ENCODE measurements around the gene PFDN4. TPM values are rescaled to one million over a fixed set of nuclear protein-coding genes. Genes with fewer than 3 reads are reported as not detected.

Gene PFDN4
- total RNA-seq, 1 donor from 2014 or later = 45.7 TPM

DNA sequence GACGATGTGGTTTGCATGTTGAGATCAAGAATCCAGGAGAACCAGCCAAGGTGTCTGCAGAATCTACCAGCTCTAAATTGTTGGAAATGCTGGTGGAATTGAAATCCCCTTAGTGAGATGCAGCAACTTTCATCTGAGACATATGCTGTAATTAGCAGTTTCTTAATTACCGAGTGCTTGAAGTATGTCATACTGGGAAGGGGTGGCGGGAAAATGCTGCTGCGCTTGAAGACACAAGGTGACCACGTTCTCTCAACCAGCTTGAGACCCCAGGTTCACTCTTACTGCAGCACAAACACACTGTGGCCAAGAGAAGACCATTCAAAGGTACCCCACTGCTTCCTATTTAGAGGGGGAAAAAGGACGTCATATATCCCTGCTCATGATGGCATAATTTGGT, 59.0 kb downstream of the PFDN4 start:
- Histone ChIP-seq H3K4me1 (no peaks in the 10 kb centered on the region), H3K36me3 (no peaks in the 10 kb centered on the region), H3K4me3 (no peak overlapping the region), H3K27ac (no peak overlapping the region), H3K27me3 (no peaks in the 10 kb centered on the region), H3K9me3 (no peaks in the 10 kb centered on the region)
- intact Hi-C loops (cut with DNase I) = no loop called here
- no peak for TF ChIP-seq POLR2AphosphoS5 (IDR thresholded peaks at IDR 0.05; ENCODE audit: insufficient read depth in 1 of 2, low read depth in 1 of 2)
- TF ChIP-seq POLR2A (IDR thresholded peaks at IDR 0.05) = no peak
- no peak for TF ChIP-seq CTCF (IDR thresholded peaks at IDR 0.05)
- no peak for DNase-seq (ENCODE audit: extremely low spot score in 2 of 2)

GRCh38 chr20:54267483-54268003, 59.7 kb downstream of the PFDN4 start:
- no peaks in the 10 kb centered on the region for H3K27me3 ChIP-seq
- H3K36me3 ChIP-seq = no peaks in the 10 kb centered on the region
- TF ChIP-seq POLR2A (IDR thresholded peaks at IDR 0.05) (no peak), CTCF (IDR thresholded peaks at IDR 0.05) (no peak), POLR2AphosphoS5 (IDR thresholded peaks at IDR 0.05; ENCODE audit: insufficient read depth in 1 of 2, low read depth in 1 of 2) (no peak)
- H3K4me3 ChIP-seq = no peak overlapping the region
- DNase-seq (ENCODE audit: extremely low spot score in 2 of 2) = no peak
- H3K4me1 ChIP-seq = no peaks in the 10 kb centered on the region
- intact Hi-C loops (cut with DNase I) = no loop called here
- no peaks in the 10 kb centered on the region for H3K9me3 ChIP-seq
- H3K27ac ChIP-seq = no peak overlapping the region

DNA sequence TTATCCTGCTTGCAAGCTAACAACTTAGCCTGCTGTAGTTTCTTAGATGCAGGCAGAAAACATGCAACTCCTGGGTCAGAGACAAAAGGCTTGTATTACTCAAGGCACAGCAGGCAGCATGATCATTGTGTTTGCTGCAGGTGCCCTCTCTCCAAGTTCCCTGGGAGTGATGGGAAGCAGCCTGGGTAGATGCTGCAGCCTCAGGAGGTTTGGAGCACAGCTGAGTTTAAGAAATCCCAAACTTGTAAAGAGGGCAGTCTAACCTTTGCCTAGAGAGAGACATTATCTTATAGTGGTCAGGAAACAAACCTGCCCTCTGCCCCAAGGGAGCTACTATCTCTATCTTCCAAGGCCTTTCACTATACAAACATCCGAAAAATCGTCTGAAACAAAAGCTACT, 61.1 kb downstream of the PFDN4 start:
- Histone ChIP-seq H3K36me3 (no peaks in the 10 kb centered on the region), H3K4me1 (no peaks in the 10 kb centered on the region), H3K27me3 (no peaks in the 10 kb centered on the region), H3K4me3 (no peak overlapping the region), H3K9me3 (no peaks in the 10 kb centered on the region), H3K27ac (no peak overlapping the region)
- DNase-seq (ENCODE audit: extremely low spot score in 2 of 2) = no peak
- TF ChIP-seq POLR2AphosphoS5 (IDR thresholded peaks at IDR 0.05; ENCODE audit: insufficient read depth in 1 of 2, low read depth in 1 of 2) (no peak), POLR2A (IDR thresholded peaks at IDR 0.05) (no peak), CTCF (IDR thresholded peaks at IDR 0.05) (no peak)
- intact Hi-C loops (cut with DNase I) = no loop called here

Other genes with a start within 250 kb of the PFDN4 start
- 2.7 TPM for gene BCAS1, start 137.5 kb upstream of the PFDN4 start, total RNA-seq
- 5.9 TPM for gene CYP24A1, start 34.1 kb upstream of the PFDN4 start, total RNA-seq